Astrocyte (in vitro differentiated cells and primary cell): ENCODE data around the gene APBA2.

Source experiments
- CTCF ChIP-seq: IDR thresholded peaks from 2 replicates; pipeline ENCODE4 v1.5.1; 2011; ENCODE audit warnings: low read depth, mild to moderate bottlenecking, inconsistent platforms, low read length, moderate library complexity; ENCODE audit not compliant: insufficient read depth
- EZH2 ChIP-seq: IDR thresholded peaks from 2 replicates; pipeline ENCODE4 v1.6.1; 2012; ENCODE audit warnings: mild to moderate bottlenecking, low read length, inconsistent platforms; ENCODE audit not compliant: insufficient read depth

- TF ChIP-seq CTCF (no peak), EZH2 (no peak)
Observed at GRCh38 chr15:29064731-29065130, 179.0 kb downstream of the APBA2 start.
